GM23248 (cell line): ENCODE data around the gene PRUNE2. TPM values are rescaled to one million over a fixed set of nuclear protein-coding genes. Genes with fewer than 3 reads are reported as not detected.
"Not testable (repeated sequence)": the region's sequence is repeated elsewhere in the genome, so short reads cannot be mapped to it uniquely, and the experiment has no call there.

Experiments
- DNase-seq: peaks from one replicate; pipeline ENCODE4 v3.0.0-alpha.2; 2015
- H2AFZ ChIP-seq: fragments of 200-600 bp; sonication (generic); 2 replicates; pipeline ENCODE4 v1.6.1; 2016; ENCODE audit warnings: antibody characterized with exemption
- H3F3A ChIP-seq: fragments of 200-600 bp; sonication (generic); 2 replicates; pipeline ENCODE4 v1.6.1; 2016; ENCODE audit warnings: mild to moderate bottlenecking, antibody characterized with exemption, mixed run types; ENCODE audit not compliant: insufficient read depth
- H3K27ac ChIP-seq: fragments of 200-600 bp; sonication (generic); 2 replicates; pipeline ENCODE4 v1.5.1; 2016; ENCODE audit warnings: mild to moderate bottlenecking
- H3K27me3 ChIP-seq: fragments of 200-600 bp; sonication (generic); replicated peaks from 2 replicates; pipeline ENCODE4 v1.6.1; 2016; ENCODE audit warnings: mild to moderate bottlenecking; ENCODE audit not compliant: insufficient read depth
- H3K36me3 ChIP-seq: fragments of 200-600 bp; sonication (generic); 2 replicates; pipeline ENCODE4 v1.6.1; 2016; ENCODE audit warnings: low read depth, mild to moderate bottlenecking
- H3K4me1 ChIP-seq: fragments of 200-600 bp; sonication (generic); 2 replicates; pipeline ENCODE4 v1.6.1; 2016; ENCODE audit warnings: mild to moderate bottlenecking; ENCODE audit not compliant: insufficient read depth
- H3K4me2 ChIP-seq: fragments of 200-600 bp; sonication (generic); one replicate; pipeline ENCODE4 v1.6.1; 2016; ENCODE audit warnings: mild to moderate bottlenecking; ENCODE audit not compliant: unreplicated experiment
- H3K4me3 ChIP-seq: fragments of 200-600 bp; sonication (generic); 2 replicates; pipeline ENCODE4 v1.5.1; 2016; ENCODE audit warnings: mild to moderate bottlenecking
- H3K79me2 ChIP-seq: fragments of 200-600 bp; sonication (generic); 2 replicates; pipeline ENCODE4 v1.6.1; 2016; ENCODE audit warnings: mild to moderate bottlenecking; ENCODE audit not compliant: insufficient read depth
- H3K9ac ChIP-seq: fragments of 200-600 bp; sonication (generic); 2 replicates; pipeline ENCODE4 v1.6.1; 2016; ENCODE audit warnings: mild to moderate bottlenecking
- H3K9me2 ChIP-seq: fragments of 200-600 bp; sonication (generic); 2 replicates; pipeline ENCODE4 v1.6.1; 2016; ENCODE audit warnings: mixed run types, mild to moderate bottlenecking, moderate library complexity; ENCODE audit not compliant: insufficient read depth
- H3K9me3 ChIP-seq: fragments of 200-600 bp; sonication (generic); one replicate; pipeline ENCODE4 v1.6.1; 2017; ENCODE audit warnings: low read depth
- H4K20me1 ChIP-seq: fragments of 200-600 bp; sonication (generic); 2 replicates; pipeline ENCODE4 v1.6.0; 2016; ENCODE audit not compliant: insufficient read depth
- EZH2 ChIP-seq: fragments of 200-600 bp; sonication (generic); IDR thresholded peaks from 2 replicates; pipeline ENCODE4 v1.6.1; 2018; ENCODE audit warnings: antibody characterized with exemption, mild to moderate bottlenecking; ENCODE audit not compliant: insufficient read depth, poor library complexity, severe bottlenecking
- EZH2phosphoT487 ChIP-seq: fragments of 200-600 bp; sonication (generic); IDR thresholded peaks from 2 replicates; pipeline ENCODE4 v1.6.1; 2018; ENCODE audit warnings: antibody characterized with exemption, moderate library complexity, mild to moderate bottlenecking, low read depth; ENCODE audit not compliant: insufficient read depth
- WGBS, 2 experiments: methylation state at CpG; one replicate each; pipeline ENCODE4 v1.1.6; 2015 to 2017; ENCODE audit warnings: low lambda C conversion rate in 2 of 2, low coverage in 1 of 2; ENCODE audit errors: missing lambda C conversion rate in 2 of 2; 5-methylcytosine and 5-hydroxymethylcytosine counted together
- in situ Hi-C: fragments of 300-500 bp; cut with MboI; formaldehyde crosslinking; loops from 2 replicates; pipeline ENCODE4 v1.15.0; 2020
- polyA plus RNA-seq: library from polyadenylated mRNA; unstranded; fragments of >200 nt; fragmentation: Nextera tagmentation; extraction: Ambion mirVana; gene quantifications from 2 replicates; pipeline ENCODE4 v1.2.1, GENCODE V29; 2016
- total RNA-seq: library from RNA; depleted of rRNA; stranded (reverse); fragments of >200 nt; shearing (Covaris generic); gene quantifications from 2 replicates; pipeline ENCODE4 v1.2.3, GENCODE V29; 2014

PRUNE2 gene
- total and polyA plus RNA-seq, 2 experiments from 2014 or later: 2.0 to 8.8 TPM

- Histone ChIP-seq H3K9me3 (no peaks in the 10 kb centered on the region), H3K4me3 (no peak overlapping the region), H3K27ac (no peak overlapping the region), H3K4me1 (peaks cover 27% of the 10 kb centered on the region), H3K79me2 (no peaks in the 10 kb centered on the region), H4K20me1 (no peaks in the 10 kb centered on the region), H3K9ac (no peak overlapping the region), H3F3A (peaks cover 8% of the 10 kb centered on the region), H3K36me3 (no peaks in the 10 kb centered on the region), H3K4me2 (no peak overlapping the region), H3K27me3 (no peaks in the 10 kb centered on the region), H2AFZ (no peak overlapping the region), H3K9me2 (no peaks in the 10 kb centered on the region)
- in situ Hi-C loops: loop anchor here (25.0 kb wide), 1 partner anchor 102 kb away; the partner anchor contains the start of gene PCA3
- DNase-seq: no peak
- 84 to 86% methylated on average over 3 of the region's 3 CpGs for WGBS, 2 experiments
- TF ChIP-seq EZH2phosphoT487 (no peak), EZH2 (no peak)
These were observed 42.1 kb downstream of the PRUNE2 start for GRCh38 chr9:76863832-76864231.

- H4K20me1 ChIP-seq: no peaks in the 10 kb centered on the region
- TF ChIP-seq EZH2phosphoT487: no peak
- TF ChIP-seq EZH2: no peak
- H2AFZ ChIP-seq: no peak overlapping the region
- no peaks in the 10 kb centered on the region for H3K27me3 ChIP-seq
- no peak for DNase-seq
- no peak overlapping the region for H3K4me2 ChIP-seq
- no peak overlapping the region for H3K9ac ChIP-seq
- no peaks in the 10 kb centered on the region for H3K79me2 ChIP-seq
- H3K4me1 ChIP-seq: 0 out of 2 replicates have a peak, but pooled peaks cover 4% of the 10 kb centered on the region
- H3K4me3 ChIP-seq: no peak overlapping the region
- no peaks in the 10 kb centered on the region for H3K9me3 ChIP-seq
- 87 to 90% methylated on average over 4 of the region's 4 CpGs for WGBS, 2 experiments
- no peaks in the 10 kb centered on the region for H3K36me3 ChIP-seq
- no peaks in the 10 kb centered on the region for H3K9me2 ChIP-seq
- H3K27ac ChIP-seq: no peak overlapping the region
- no peaks in the 10 kb centered on the region for H3F3A ChIP-seq
- in situ Hi-C loops: loop anchor here (25.0 kb wide), 1 partner anchor 98 kb away; the partner anchor contains the start of gene PCA3
These were observed 46.1 kb downstream of the PRUNE2 start for GRCh38 chr9:76859860-76860259.

DNA sequence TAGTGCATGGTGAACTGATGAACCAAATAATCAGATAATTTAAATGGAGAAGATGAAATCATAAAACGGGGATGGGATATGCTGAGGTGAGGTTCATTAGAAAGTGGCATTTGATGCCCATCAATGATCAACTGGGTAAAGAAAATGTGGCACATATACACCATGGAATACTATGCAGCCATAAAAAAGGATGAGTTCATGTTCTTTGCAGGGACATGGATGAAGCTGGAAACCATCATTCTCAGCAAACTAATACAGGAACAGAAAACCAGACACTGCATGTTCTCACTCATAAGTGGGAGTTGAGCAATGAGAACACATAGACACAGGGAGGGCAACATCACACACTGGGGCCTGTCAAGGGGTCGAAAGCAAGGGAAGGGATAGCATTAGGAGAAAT, 47.7 kb downstream of the PRUNE2 start:
- in situ Hi-C loops: loop anchor here (25.0 kb wide), 1 partner anchor 96 kb away; the partner anchor contains the start of gene PCA3
- not testable (repeated sequence) for H3K4me3 ChIP-seq, H3K79me2 ChIP-seq, H3K4me1 ChIP-seq, DNase-seq, H3F3A ChIP-seq, H4K20me1 ChIP-seq, H3K27me3 ChIP-seq, H3K9me2 ChIP-seq, H3K9ac ChIP-seq, H3K4me2 ChIP-seq, H3K27ac ChIP-seq, H3K36me3 ChIP-seq, H3K9me3 ChIP-seq, H2AFZ ChIP-seq
- 43 to 50% methylated on average over 2 of the region's 2 CpGs for WGBS, 2 experiments

DNA sequence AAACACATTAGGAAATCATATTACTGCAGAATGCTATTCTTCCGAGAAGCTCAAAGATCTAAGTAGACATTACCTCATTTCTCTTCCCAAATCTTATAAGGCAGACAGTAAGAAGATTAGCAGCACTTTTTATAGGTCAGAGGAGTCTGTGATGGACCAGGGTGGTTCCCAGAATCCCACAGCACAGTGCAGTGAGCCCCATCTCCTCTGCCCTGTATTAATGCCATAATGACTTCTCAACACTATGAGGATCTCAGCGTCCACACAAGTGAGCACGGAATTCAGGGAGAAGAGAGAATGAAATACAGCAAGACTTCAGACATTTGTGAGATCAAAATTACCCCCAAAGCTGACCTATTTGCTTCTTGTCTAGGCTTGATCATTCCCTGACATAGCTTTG, 49.9 kb downstream of the PRUNE2 start:
- no peaks in the 10 kb centered on the region for H3K9me3 ChIP-seq
- no peak overlapping the region for H3K27ac ChIP-seq
- no peaks in the 10 kb centered on the region for H3F3A ChIP-seq
- in situ Hi-C loops: loop anchor here (25.0 kb wide), 1 partner anchor 94 kb away; the partner anchor contains the start of gene PCA3
- H3K4me3 ChIP-seq: no peak overlapping the region
- H3K36me3 ChIP-seq: no peaks in the 10 kb centered on the region
- H2AFZ ChIP-seq: no peak overlapping the region
- no peaks in the 10 kb centered on the region for H4K20me1 ChIP-seq
- H3K9ac ChIP-seq: no peak overlapping the region
- 94 to 95% methylated on average over 3 of the region's 3 CpGs for WGBS, 2 experiments
- H3K79me2 ChIP-seq: no peaks in the 10 kb centered on the region
- TF ChIP-seq EZH2 (no peak), EZH2phosphoT487 (no peak)
- no peak overlapping the region for H3K4me2 ChIP-seq
- DNase-seq: no peak
- H3K27me3 ChIP-seq: no peaks in the 10 kb centered on the region
- 0 out of 2 replicates have a peak, but pooled peaks cover 4% of the 10 kb centered on the region for H3K4me1 ChIP-seq
- no peaks in the 10 kb centered on the region for H3K9me2 ChIP-seq

- peak; percentile 9 for DNase-seq
- H4K20me1 ChIP-seq: no peaks in the 10 kb centered on the region
- no peaks in the 10 kb centered on the region for H3K36me3 ChIP-seq
- H2AFZ ChIP-seq: no peak overlapping the region
- no peak overlapping the region for H3K9ac ChIP-seq
- no peaks in the 10 kb centered on the region for H3F3A ChIP-seq
- H3K4me3 ChIP-seq: no peak overlapping the region
- no peaks in the 10 kb centered on the region for H3K9me2 ChIP-seq
- in situ Hi-C loops: loop anchor here (25.0 kb wide), 1 partner anchor 93 kb away; the partner anchor contains the start of gene PCA3
- H3K9me3 ChIP-seq: no peaks in the 10 kb centered on the region
- WGBS, 2 experiments: 76 to 86% methylated on average over 1 of the region's 1 CpG
- H3K27me3 ChIP-seq: no peaks in the 10 kb centered on the region
- H3K4me1 ChIP-seq: 0 out of 2 replicates have a peak, but pooled peaks cover 4% of the 10 kb centered on the region
- H3K4me2 ChIP-seq: no peak overlapping the region
- H3K27ac ChIP-seq: no peak overlapping the region
- no peaks in the 10 kb centered on the region for H3K79me2 ChIP-seq
- no peak for TF ChIP-seq EZH2
- TF ChIP-seq EZH2phosphoT487: no peak
These were observed 50.9 kb downstream of the PRUNE2 start for GRCh38 chr9:76855015-76855414.
